Measurements from ENCODE around the gene IKZF3. TPM values are rescaled to one million over a fixed set of nuclear protein-coding genes. Genes with fewer than 3 reads are reported as not detected.

IKZF3 gene
- total and polyA plus RNA-seq, 2 donors from 2014 or later: 0.09 to 10.2 TPM

DNA sequence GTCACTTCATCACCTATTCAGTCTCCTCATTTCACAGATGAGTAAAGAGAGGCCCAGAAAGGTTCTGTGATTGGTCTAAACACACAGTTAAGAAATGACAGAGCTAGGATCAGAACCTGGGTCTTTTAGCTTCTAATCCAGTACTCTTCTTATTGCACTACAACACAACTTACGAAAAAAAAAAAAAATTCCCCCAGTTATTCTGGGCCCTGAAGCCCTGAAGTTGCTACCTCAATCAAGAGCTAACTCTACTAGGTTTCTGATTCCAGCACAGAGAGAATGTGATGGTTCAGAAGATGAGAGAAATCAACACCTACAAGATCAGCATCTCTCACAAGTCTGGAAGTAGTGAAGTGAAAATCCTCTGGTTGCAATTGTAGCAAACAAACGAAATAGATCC is 89.1 kb downstream of the IKZF3 start:
- Histone ChIP-seq H3K27ac (ENCODE audit: low read depth in 2 of 2, low read length in 2 of 2) (no peak overlapping the region), H3K4me1 (ENCODE audit: control insufficient read depth in 2 of 3, insufficient read depth in 2 of 3, low read depth in 1 of 3, low read length in 3 of 3) (no peaks in the 10 kb centered on the region), H3K9ac (ENCODE audit: low read length in 3 of 3) (no peak overlapping the region), H3K4me3 (ENCODE audit: low read length in 3 of 3) (no peak overlapping the region), H3K9me3 (ENCODE audit: control insufficient read depth in 2 of 3, insufficient read depth in 1 of 3, low read length in 3 of 3) (no peaks in the 10 kb centered on the region), H3K27me3 (ENCODE audit: control insufficient read depth, insufficient read depth, low read length) (no peaks in the 10 kb centered on the region), H3K36me3 (ENCODE audit: control insufficient read depth in 2 of 3, insufficient read depth in 3 of 3, low read length in 3 of 3) (no peaks in the 10 kb centered on the region)
- TF ChIP-seq, protein P1, sequence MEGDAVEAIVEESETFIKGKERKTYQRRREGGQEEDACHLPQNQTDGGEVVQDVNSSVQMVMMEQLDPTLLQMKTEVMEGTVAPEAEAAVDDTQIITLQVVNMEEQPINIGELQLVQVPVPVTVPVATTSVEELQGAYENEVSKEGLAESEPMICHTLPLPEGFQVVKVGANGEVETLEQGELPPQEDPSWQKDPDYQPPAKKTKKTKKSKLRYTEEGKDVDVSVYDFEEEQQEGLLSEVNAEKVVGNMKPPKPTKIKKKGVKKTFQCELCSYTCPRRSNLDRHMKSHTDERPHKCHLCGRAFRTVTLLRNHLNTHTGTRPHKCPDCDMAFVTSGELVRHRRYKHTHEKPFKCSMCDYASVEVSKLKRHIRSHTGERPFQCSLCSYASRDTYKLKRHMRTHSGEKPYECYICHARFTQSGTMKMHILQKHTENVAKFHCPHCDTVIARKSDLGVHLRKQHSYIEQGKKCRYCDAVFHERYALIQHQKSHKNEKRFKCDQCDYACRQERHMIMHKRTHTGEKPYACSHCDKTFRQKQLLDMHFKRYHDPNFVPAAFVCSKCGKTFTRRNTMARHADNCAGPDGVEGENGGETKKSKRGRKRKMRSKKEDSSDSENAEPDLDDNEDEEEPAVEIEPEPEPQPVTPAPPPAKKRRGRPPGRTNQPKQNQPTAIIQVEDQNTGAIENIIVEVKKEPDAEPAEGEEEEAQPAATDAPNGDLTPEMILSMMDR (IDR thresholded peaks at IDR 0.05; ENCODE audit: borderline replicate concordance, extremely low read depth, insufficient read depth): no peak
- no peak for FAIRE-seq
- intact Hi-C loops (cut with DNase I): no loop called here
- DNase-seq: no peak

DNA sequence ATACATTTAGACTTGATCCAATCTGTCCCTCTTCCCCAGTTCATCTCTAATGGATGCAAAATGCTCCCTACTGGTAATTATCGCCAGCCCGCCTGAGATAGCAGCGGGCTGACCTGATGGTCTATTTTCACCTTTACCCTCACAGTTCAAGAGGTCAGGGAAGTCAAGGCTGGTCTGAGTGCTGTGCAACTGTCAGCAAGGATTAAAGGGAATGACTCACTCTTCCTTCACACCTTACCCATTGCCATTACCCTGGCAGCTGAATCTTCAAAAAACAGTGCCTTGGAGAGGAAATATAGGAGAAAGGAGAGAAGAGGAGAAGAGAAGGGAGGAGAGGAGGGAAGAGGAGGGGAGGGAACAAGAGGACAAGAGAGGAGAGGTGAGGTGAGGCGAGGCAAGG is 90.1 kb downstream of the IKZF3 start:
- no peak overlapping the region for H3K4me3 ChIP-seq (ENCODE audit: low read length in 3 of 3)
- H3K4me1 ChIP-seq (ENCODE audit: control insufficient read depth in 2 of 3, insufficient read depth in 2 of 3, low read depth in 1 of 3, low read length in 3 of 3): no peaks in the 10 kb centered on the region
- no peak overlapping the region for H3K9ac ChIP-seq (ENCODE audit: low read length in 3 of 3)
- no peaks in the 10 kb centered on the region for H3K36me3 ChIP-seq (ENCODE audit: control insufficient read depth in 2 of 3, insufficient read depth in 3 of 3, low read length in 3 of 3)
- no peaks in the 10 kb centered on the region for H3K9me3 ChIP-seq (ENCODE audit: control insufficient read depth in 2 of 3, insufficient read depth in 1 of 3, low read length in 3 of 3)
- no peak for DNase-seq
- no peak overlapping the region for H3K27ac ChIP-seq (ENCODE audit: low read depth in 2 of 2, low read length in 2 of 2)
- H3K27me3 ChIP-seq (ENCODE audit: control insufficient read depth, insufficient read depth, low read length): no peaks in the 10 kb centered on the region
- FAIRE-seq: no peak
- TF ChIP-seq, protein P1 (IDR thresholded peaks at IDR 0.05; ENCODE audit: borderline replicate concordance, extremely low read depth, insufficient read depth): no peak
- intact Hi-C loops (cut with DNase I): no loop called here

DNA sequence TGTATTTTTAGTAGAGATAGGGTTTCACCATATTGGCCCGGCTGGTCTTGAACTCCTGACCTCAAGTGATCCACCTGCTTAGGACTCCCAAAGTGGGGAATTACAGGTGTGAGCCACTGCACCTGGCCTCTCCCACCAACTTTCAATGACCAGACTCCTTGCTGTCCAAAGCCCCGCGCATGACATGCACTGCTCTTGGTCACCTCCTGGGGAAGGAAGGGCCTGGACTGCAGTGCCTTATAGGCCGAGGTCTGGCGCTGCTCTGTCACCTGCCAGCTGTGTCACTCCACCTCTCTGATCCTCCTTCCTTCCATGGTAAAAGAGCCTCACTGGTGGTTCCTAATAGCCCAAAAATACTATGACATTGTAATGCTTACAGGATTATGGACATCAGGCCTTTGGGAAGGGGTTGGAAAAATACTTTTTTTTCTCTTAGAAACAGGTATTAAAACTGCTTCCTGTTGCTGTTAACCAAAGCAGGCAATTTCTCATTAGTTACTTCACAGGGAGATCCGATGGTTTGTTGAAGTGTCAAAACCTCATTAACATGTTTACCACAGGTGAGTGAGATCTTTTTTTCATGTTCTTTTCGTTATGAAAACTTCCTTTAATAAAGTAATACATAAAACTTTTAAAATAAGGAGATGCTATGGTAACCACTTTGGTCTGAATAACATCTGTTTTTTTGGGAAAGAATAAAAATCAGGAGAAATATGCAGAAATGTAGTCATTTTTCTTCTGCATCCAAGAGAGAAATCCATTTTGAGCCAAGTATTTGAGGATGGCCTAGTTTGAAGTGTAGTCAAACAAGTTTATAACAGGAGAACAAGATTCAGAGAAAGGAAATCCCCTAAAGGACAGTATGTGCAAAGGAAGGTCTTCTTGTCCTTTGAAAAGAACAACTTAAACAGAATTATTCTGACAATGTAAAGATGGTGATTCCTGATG is 90.9 kb downstream of the IKZF3 start:
- intact Hi-C loops (cut with DNase I): no loop called here
- no peak for FAIRE-seq

More for the DNA sequence above, 90.9 kb downstream of the IKZF3 start:
- H3K36me3 ChIP-seq (ENCODE audit: control insufficient read depth in 2 of 3, insufficient read depth in 3 of 3, low read length in 3 of 3): no peaks in the 10 kb centered on the region
- H3K9me3 ChIP-seq (ENCODE audit: control insufficient read depth in 2 of 3, insufficient read depth in 1 of 3, low read length in 3 of 3): no peaks in the 10 kb centered on the region
- no peaks in the 10 kb centered on the region for H3K4me1 ChIP-seq (ENCODE audit: control insufficient read depth in 2 of 3, insufficient read depth in 2 of 3, low read depth in 1 of 3, low read length in 3 of 3)
- H3K9ac ChIP-seq (ENCODE audit: low read length in 3 of 3): no peak overlapping the region
- no peak overlapping the region for H3K4me3 ChIP-seq (ENCODE audit: low read length in 3 of 3)
- H3K27ac ChIP-seq (ENCODE audit: low read depth in 2 of 2, low read length in 2 of 2): no peak overlapping the region
- no peaks in the 10 kb centered on the region for H3K27me3 ChIP-seq (ENCODE audit: control insufficient read depth, insufficient read depth, low read length)
- DNase-seq: no peak
- TF ChIP-seq, protein P1 (IDR thresholded peaks at IDR 0.05; ENCODE audit: borderline replicate concordance, extremely low read depth, insufficient read depth): no peak

Data from kidney (tissue), 14 donors.